Measurements from ENCODE around the gene GSTO2.
A peak's percentile ranks its signal among the peaks of the same experiment; 100 is the strongest.

GSTO2 gene

GRCh38 chr10:104351061-104351702, 82.2 kb downstream of the GSTO2 start:
- in situ Hi-C loops (cut with MboI; ENCODE audit: low pct_unique_long_range_greater_than_20kb, low sequenced_read_pairs, unreplicated experiment), result no loop called here
- no peak for DNase-seq (ENCODE audit: low spot score)
- no peak for TF ChIP-seq CTCF (IDR thresholded peaks at IDR 0.05; ENCODE audit: extremely low read depth, insufficient read depth, missing control alignments)

GRCh38 chr10:104351919-104352318, 82.9 kb downstream of the GSTO2 start:
- TF ChIP-seq CTCF (IDR thresholded peaks at IDR 0.05; ENCODE audit: extremely low read depth, insufficient read depth, missing control alignments), result no peak
- no peak for DNase-seq (ENCODE audit: low spot score)
- in situ Hi-C loops (cut with MboI; ENCODE audit: low pct_unique_long_range_greater_than_20kb, low sequenced_read_pairs, unreplicated experiment), result no loop called here

- DNase-seq (ENCODE audit: low spot score), result peak; percentile 76
- TF ChIP-seq CTCF (IDR thresholded peaks at IDR 0.05; ENCODE audit: extremely low read depth, insufficient read depth, missing control alignments), result peak; percentile 60
- in situ Hi-C loops (cut with MboI; ENCODE audit: low pct_unique_long_range_greater_than_20kb, low sequenced_read_pairs, unreplicated experiment), result no loop called here
These were observed 84.5 kb downstream of the GSTO2 start, which contains the start of gene CFAP58 for GRCh38 chr10:104353325-104354048. TSS of gene CFAP58 (plus strand) at chr10:104353833. CDS start at chr10:104353898, 65 bp downstream.

Data from GM13977 (cell line).